GM18873 (cell line): Measurements from ENCODE around the gene TP53INP2.
"Not testable (repeated sequence)": the region's sequence is repeated elsewhere in the genome, so short reads cannot be mapped to it uniquely, and the experiment has no call there.

Source experiments
- ATAC-seq: cut with Tn5 transposase; IDR thresholded peaks from one replicate; pipeline ENCODE4 v1.9.1; 2021; ENCODE audit warnings: mild to moderate bottlenecking, moderate library complexity, moderate number of reproducible peaks; ENCODE audit not compliant: unreplicated experiment, low FRiP score

TP53INP2 gene

DNA sequence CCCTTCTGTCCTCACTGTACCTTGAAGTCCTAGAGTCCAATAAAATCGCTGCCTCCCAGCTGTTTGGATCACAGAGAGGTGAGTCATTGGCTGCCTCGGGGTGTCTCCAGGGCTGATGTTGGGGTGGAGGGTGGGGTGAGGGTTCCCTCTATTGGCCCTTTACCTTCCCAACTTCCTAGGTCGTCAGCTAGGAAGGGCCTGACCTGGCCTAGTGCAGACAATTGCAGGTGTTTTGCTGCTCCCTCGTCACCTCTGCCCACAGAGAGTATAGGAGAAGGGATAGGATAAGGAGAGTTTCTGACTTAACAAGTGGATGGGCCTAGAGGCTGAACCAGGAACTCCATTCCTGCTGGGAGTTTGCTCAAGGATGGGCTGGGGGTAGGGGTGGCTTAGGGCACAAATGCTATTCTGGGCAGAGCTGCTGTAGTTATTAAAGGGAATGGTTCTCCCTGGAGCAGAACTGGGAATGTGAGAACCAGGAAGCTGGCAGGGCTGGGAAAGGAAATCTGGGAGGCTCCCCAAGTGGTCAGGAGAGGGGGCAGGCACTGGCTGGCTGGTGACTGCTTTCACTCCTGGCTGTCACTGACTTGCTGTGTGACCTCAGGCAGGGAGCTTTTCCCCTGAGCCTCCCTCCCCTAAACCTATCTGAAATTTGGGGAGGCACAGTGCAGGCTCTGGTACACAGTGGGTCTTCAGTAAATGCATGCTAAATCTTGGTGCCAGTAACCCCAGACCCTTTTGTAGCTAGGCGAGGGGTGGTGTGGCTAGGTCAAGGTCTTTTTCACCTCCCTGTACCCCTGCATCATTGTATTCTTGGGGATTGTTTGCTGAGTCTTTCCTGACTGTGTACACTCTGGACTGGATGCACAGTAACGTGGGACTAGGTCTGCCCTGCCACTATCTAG lies 1.5 kb downstream of the TP53INP2 start:
- no peak for ATAC-seq

GRCh38 chr20:34706302-34706875 lies 2.2 kb downstream of the TP53INP2 start:
- no peak for ATAC-seq

DNA sequence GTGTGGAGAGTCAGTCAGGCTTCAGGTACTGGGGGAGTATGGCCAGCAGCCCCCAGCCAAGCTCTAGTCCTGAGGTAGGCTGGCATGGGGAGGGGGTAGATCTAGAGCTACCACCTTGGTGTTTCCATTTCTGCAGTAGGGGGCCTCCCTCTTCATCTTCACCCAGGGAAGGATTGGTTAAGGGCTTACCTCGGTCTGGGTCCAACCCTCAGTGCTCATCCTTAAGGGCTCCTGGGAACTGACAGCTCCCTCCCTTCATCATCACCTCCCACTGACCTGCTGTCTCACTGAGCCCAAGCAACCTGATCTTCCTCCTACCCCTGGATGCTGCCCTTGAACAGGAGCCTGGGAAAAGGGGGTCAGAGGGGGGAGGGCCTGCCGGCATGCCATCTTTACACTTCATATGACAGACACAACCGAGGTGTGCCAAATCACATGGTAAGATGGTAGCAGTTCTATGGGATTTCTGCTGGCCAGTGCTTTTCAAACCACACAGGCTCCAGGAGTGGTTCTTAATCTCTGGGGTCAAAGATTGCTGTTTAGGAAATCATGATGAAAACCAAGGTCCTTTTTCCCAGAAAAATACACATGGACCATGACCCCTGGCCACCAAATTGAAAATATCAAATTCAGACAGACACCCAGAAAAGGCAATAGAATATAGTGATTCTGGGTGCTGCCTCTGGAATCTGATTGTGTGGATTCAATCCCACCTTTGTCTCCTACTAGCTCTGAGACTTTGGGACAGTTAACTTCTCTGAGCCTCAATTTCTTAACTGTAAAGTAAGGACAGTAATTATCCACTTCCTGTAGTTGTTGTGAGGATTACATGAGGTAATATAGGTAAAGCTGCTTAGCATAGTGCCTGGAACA lies 3.0 kb downstream of the TP53INP2 start:
- ATAC-seq, result no peak

- peak; percentile 9 for ATAC-seq
These were observed 4.5 kb downstream of the TP53INP2 start for GRCh38 chr20:34708621-34709043.

DNA sequence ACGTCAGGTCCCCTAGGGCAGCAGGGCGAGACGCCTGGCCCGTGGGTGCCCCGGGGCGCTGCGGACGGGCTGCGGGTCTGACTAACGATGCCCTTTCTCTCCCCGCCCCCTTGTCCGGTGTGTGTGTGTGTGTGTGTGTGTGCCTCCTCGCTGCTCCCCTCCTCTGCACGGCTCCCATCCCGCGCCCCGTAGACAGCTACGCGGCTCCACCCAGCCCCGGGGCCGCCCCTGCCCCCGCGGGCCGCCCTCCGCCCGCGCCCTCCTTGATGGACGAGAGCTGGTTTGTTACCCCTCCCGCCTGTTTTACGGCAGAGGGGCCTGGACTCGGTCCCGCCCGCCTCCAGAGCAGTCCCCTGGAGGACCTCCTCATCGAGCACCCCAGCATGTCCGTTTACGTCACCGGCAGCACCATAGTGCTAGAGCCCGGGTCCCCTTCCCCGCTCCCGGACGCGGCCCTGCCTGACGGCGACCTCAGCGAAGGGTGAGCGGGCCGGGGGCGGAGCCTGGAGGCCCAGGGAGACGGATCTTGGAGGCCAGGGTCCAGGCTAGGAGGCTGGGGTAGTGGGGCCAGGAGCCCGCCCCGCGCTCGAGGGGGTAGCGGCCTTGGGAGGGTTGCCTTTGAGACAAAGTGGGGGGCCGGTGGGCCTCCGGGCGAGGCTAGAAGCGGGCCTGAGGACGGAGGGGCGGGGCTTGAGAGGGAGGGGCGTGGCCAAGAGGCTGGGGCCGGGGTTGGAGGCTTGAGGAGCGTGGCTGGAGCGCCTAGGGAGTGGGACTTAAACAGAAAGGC lies 5.1 kb downstream of the TP53INP2 start:
- peak; percentile 29 for ATAC-seq

- ATAC-seq, result peak; percentile 43
These were observed 5.9 kb downstream of the TP53INP2 start for GRCh38 chr20:34709831-34710567.

DNA sequence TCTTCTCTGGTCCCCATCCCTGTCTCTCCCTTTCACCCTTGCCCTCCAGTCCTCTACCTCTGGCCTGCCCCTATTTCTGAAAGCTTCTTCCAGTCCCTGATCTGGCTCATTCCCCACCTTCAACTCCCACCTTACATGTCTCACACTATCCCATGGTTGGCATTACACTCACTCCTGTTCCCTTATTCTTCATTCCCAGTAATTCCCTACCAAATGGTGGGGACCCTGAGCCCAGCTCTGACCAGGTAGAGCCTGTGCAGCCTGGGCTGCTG lies 6.4 kb downstream of the TP53INP2 start:
- ATAC-seq, result no peak

DNA sequence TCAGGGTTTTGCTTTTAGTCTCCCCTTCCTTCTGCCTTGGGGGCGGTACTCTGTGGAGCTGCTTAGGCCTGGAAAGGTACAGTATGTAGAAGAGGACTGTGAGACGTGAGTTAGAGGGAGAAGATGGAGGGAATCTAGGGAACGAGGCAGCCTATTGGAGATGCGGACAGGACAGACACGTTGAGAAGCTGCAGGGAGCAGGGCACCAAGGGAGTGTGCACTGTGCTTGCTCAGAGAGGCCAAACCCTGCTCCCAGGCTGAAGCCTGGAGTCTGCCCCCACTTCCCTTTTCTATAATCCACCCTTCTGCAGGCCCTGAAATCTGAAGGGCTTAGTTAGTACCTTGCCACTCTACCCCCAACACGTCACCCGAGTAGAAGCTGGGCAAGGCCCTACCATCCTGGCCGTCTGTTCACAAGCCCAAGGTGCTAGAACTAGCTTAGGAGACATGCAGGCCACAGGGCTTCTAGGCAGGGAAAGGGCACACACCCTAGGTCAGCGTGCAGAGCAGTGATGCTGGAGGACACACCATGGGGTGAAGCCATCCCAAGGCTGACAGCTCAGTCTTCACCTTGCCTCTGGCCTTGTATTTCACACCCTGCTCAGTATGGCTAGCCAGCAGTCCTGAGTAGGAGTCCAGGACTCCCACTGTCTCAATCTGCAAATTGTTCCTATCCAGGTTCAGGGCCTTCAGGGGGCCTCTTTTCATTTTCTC lies 6.9 kb downstream of the TP53INP2 start:
- no peak for ATAC-seq

DNA sequence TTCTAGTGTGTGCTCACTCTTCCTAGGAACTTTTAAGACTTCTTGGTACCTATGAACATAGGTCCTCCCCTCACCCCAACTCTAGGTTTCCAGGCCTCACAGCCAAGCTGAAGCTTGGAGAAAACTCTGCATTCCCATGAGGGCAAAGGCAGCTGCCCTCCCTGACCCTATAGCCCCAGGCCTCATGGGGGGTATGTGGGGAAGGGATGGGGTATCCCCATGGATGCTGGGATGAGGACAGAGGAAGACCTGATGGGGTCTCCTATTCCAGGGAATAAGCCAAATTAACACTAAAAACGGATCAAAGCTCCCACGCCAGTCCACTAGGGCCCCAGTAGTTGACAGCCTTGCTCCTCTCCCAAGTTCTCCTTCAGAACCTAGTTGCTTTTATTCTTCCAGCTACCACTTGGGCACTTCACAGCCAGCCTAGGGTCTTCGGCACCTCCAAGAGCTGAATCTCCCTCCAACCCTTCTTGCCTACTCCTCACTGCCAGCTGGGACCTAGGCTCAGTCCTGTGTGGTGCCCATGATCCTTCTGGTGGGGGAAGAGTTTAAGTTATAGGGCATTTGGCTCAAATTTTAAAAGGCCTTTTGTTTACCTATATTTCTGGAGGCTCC lies 7.8 kb downstream of the TP53INP2 start:
- no peak for ATAC-seq

DNA sequence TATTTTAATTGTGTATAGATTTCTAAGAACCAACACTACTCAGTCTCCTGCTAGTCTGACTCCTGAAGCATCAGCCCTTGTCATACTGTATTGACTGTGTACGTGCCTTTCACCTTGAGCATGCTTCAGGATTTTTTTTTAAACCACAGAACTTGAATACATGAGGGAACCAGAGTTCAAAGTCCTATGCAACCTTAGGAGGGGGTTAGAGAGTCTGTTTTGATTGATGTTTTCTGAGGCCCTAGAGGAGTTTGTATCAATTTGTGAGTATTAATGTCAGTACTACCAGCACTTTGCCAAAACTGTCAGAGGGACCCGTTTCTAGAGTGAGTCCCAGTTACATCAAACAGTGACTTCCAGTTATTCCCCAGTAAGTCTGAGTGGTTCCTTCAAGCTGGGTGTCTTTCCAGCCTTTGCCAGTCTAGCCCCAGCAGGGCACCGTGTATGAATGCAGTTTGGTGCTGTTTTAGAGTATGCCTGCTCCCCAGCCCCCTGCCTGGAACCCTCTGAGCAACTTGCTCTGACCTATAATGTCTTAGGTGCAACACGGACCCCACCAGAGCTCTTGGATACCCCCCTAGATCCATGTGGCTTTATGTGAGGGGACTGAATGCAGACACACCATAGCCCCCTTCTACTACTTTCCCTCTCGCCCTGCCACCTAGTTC lies 8.5 kb downstream of the TP53INP2 start:
- no peak for ATAC-seq

GRCh38 chr20:34713194-34713943 lies 9.2 kb downstream of the TP53INP2 start:
- no peak for ATAC-seq

DNA sequence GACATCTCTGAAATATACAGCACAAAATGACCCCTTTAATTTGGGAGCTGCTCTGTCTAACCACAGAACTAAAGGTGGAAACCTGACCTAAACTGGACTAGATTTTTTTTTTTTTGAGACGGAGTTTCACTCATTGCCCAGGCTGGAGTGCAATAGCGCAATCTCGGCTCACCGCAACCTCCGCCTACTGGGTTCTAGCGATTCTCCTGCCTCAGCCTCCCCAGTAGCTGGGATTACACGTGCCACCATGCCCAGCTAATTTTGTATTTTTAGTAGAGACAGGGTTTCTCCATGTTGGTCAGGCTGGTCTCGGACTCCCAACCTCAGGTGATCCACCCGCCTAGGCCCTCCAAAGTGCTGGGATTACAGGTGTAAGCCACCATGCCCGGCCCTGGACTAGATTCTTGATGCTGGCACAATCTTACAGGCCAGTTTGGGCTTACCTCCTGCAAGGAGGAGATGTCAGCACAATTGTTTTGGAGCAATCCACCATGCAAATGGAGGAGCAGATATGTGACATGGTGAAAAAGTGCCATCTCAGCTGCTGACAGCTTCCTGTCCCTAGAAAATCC lies 9.9 kb downstream of the TP53INP2 start:
- ATAC-seq, result not testable (repeated sequence)

DNA sequence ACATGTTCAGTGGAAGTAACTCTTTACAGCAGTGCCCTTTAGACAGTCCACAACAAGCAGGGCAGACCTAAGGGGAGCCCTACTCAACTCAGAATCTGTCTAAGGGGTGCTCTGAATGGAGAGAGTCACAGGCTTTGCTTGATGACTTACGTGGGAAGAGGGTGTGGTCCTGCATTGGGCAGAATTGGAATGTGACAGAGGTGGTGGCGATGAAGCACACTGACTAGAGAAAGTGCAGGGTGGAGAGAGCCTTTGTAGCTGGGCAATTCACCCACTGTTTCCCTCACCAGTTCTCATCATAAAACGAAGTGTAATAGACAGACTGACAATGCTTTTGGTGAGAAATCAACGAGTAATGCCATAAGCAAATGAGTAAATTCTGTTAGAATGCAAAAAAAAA lies 11.2 kb downstream of the TP53INP2 start:
- ATAC-seq, result no peak

GRCh38 chr20:34716921-34717229 lies 12.7 kb downstream of the TP53INP2 start:
- no peak for ATAC-seq

GRCh38 chr20:34717230-34718095 lies 13.3 kb downstream of the TP53INP2 start:
- no peak for ATAC-seq

DNA sequence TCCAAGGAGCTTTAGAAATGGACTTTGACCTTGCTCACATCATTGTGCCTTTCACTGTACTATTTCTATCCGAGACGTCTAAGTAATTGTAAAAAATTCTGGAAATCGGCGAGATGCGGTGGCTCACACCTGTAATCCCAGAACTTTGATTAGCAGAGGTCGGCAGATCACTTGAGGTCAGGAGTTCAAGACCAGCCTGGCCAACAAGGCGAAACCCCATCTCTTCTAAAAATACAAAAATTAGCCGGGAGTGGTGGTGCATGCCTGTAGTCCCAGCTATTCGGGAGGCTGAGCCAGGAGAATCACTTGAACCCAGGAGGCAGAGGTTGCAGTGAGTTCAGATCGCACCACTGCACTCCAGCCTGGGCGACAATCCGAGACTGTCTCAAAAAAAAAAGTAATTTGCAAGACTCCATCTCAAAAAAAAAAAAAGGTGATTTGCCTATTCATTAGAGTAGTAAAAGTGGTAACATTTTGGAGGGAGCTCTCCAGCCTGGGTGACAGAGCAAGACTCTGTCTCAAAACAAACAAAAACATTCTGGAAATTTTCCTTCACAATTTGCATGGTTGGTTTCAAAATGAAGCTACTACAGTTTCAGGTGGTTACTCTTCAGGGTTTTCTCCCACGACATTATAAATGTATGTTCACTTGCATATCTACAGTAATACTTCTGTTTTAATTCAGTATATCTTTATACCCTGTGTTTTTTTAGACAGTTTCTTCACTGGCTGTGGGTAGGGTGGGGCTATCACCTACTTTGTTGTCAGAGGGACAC lies 15.3 kb downstream of the TP53INP2 start:
- peak; percentile 89 for ATAC-seq
